HG03521 (cell line): ENCODE measurements around the gene PRSS33.

ENCODE experiments used
- ATAC-seq: cut with Tn5 transposase; IDR thresholded peaks from one replicate; pipeline ENCODE4 v1.9.1; 2021; ENCODE audit warnings: mild to moderate bottlenecking, moderate library complexity; ENCODE audit not compliant: unreplicated experiment

PRSS33 gene

GRCh38 chr16:2821487-2822157 is 34.3 kb upstream of the PRSS33 start:
- no peak for ATAC-seq

- ATAC-seq = no peak
Observed at GRCh38 chr16:2820836-2821486, 33.6 kb upstream of the PRSS33 start.

- ATAC-seq = no peak
Observed at GRCh38 chr16:2819939-2820835, 32.8 kb upstream of the PRSS33 start.

- no peak for ATAC-seq
Observed at GRCh38 chr16:2819179-2819938, 32.0 kb upstream of the PRSS33 start.

- ATAC-seq = no peak
Observed at GRCh38 chr16:2818272-2818876, 31.0 kb upstream of the PRSS33 start.

- ATAC-seq = no peak
Observed at GRCh38 chr16:2817340-2818271, 30.2 kb upstream of the PRSS33 start.

GRCh38 chr16:2816751-2817339 is 29.5 kb upstream of the PRSS33 start, which contains the start of gene PRSS21:
Gene PRSS21, plus strand, starts transcription at chr16:2817237. Its CDS starts 32 bp downstream, at chr16:2817269.
- no peak for ATAC-seq

- no peak for ATAC-seq
Observed at GRCh38 chr16:2815299-2815771, 28.0 kb upstream of the PRSS33 start.

- ATAC-seq = no peak
Observed at GRCh38 chr16:2814551-2815298, 27.4 kb upstream of the PRSS33 start.

GRCh38 chr16:2813771-2814221 is 26.4 kb upstream of the PRSS33 start:
- ATAC-seq = no peak

- no peak for ATAC-seq
Observed at GRCh38 chr16:2811703-2812471, 24.5 kb upstream of the PRSS33 start.

GRCh38 chr16:2810651-2811050 is 23.3 kb upstream of the PRSS33 start:
- ATAC-seq = no peak

- no peak for ATAC-seq
Observed at GRCh38 chr16:2809149-2809760, 21.9 kb upstream of the PRSS33 start.

- no peak for ATAC-seq
Observed at GRCh38 chr16:2808181-2808580, 20.8 kb upstream of the PRSS33 start.

GRCh38 chr16:2806286-2806685 is 18.9 kb upstream of the PRSS33 start:
- no peak for ATAC-seq

GRCh38 chr16:2804728-2805127 is 17.4 kb upstream of the PRSS33 start:
- no peak for ATAC-seq
